B cell (primary cell): ENCODE results near the gene PCDHA1. TPM values are rescaled to one million over a fixed set of nuclear protein-coding genes. Genes with fewer than 3 reads are reported as not detected.

Experiments used
- ATAC-seq: fragments of 200-7000 bp; cut with Tn5 transposase; one replicate; pipeline ENCODE4 v1.10.0; 2021; ENCODE audit warnings: low read depth, mild to moderate bottlenecking, moderate number of reproducible peaks, moderate library complexity
- CTCF ChIA-PET: fragments of 350-600 bp; sonication (Branson Sonifier 250); formaldehyde crosslinking; loops from one replicate; lab custom pipeline; 2021; ENCODE audit warnings: antibody characterized with exemption, inconsistent platforms; lab: Charles Lee
- POLR2A ChIA-PET: fragments of 350-600 bp; sonication (Branson Sonifier 250); formaldehyde crosslinking; loops from one replicate; lab custom pipeline; 2021; ENCODE audit warnings: antibody characterized with exemption; lab: Charles Lee
- DNase-seq: peaks from one replicate; pipeline ENCODE4 v3.0.0; 2013
- H2AFZ ChIP-seq: 2 replicates; pipeline ENCODE4 v1.6.1; 2012; ENCODE audit warnings: mild to moderate bottlenecking, low read depth, low read length; ENCODE audit not compliant: insufficient read depth, poor library complexity, severe bottlenecking
- H3K27ac ChIP-seq, 2 donors: 1 replicate in 1 of 2; 2 replicates in 1 of 2; pipeline ENCODE4 v1.5.1; 2012 to 2013; ENCODE audit warnings: low read length in 2 of 2, mild to moderate bottlenecking in 2 of 2, moderate library complexity in 1 of 2
- H3K27me3 ChIP-seq, 4 experiments: fragments of 200-600 bp in 1 of 4; sonication (generic) in 1 of 4; replicated peaks in 1 of 4; 1 replicate in 2 of 4; 2 replicates in 2 of 4; pipeline versions ENCODE4 v1.6.1 to v1.7.0; 2013 to 2016; ENCODE audit warnings: low read length in 3 of 4, mild to moderate bottlenecking in 2 of 4, mixed read lengths in 1 of 4, moderate library complexity in 1 of 4; ENCODE audit not compliant: insufficient read depth in 4 of 4, control insufficient read depth in 3 of 4; ENCODE audit errors: control extremely low read depth in 1 of 4
- H3K36me3 ChIP-seq, 2 experiments: replicated peaks in 1 of 2; 1 replicate in 1 of 2; 2 replicates in 1 of 2; pipeline versions ENCODE4 v1.6.1 to v1.7.1; 2013; ENCODE audit warnings: low read length in 1 of 2; ENCODE audit not compliant: insufficient read depth in 2 of 2, control insufficient read depth in 1 of 2; ENCODE audit errors: control extremely low read depth in 1 of 2, extremely low read depth in 1 of 2
- H3K4me1 ChIP-seq, 2 donors: fragments of 200-600 bp in 1 of 2; sonication (generic) in 1 of 2; 1 replicate in 1 of 2; 2 replicates in 1 of 2; pipeline versions ENCODE4 v1.5.1 to v1.6.1; 2013 to 2017; ENCODE audit warnings: low read length in 2 of 2; ENCODE audit not compliant: control insufficient read depth in 2 of 2, insufficient read depth in 2 of 2
- H3K4me2 ChIP-seq: replicated peaks from 2 replicates; pipeline ENCODE3; 2012; ENCODE audit warnings: mild to moderate bottlenecking, low read depth, low read length; ENCODE audit not compliant: poor library complexity, severe bottlenecking
- H3K4me3 ChIP-seq, 5 experiments: fragments of 200-600 bp in 1 of 5; sonication (generic) in 1 of 5; 1 replicate in 3 of 5; 2 replicates in 2 of 5; pipeline versions ENCODE4 v1.5.1 to v1.7.0; 2011 to 2016; ENCODE audit warnings: low read length in 4 of 5, mild to moderate bottlenecking in 4 of 5, low read depth in 2 of 5, control low read depth in 1 of 5, moderate library complexity in 1 of 5; ENCODE audit not compliant: insufficient read depth in 1 of 5; ENCODE audit errors: control extremely low read depth in 1 of 5, extremely low read depth in 1 of 5
- H3K79me2 ChIP-seq: fragments of 200-600 bp; sonication (generic); one replicate; pipeline ENCODE4 v1.6.0; 2016; ENCODE audit warnings: low read length; ENCODE audit not compliant: control insufficient read depth, insufficient read depth
- H3K9ac ChIP-seq: fragments of 200-600 bp; sonication (generic); 2 replicates; pipeline ENCODE4 v1.6.1; 2017; ENCODE audit warnings: mild to moderate bottlenecking, low read length, moderate library complexity
- H3K9me3 ChIP-seq, 3 donors: one replicate each; pipeline versions ENCODE4 v1.6.1 to v1.7.1; 2013; ENCODE audit warnings: low read length in 2 of 3; ENCODE audit not compliant: control insufficient read depth in 2 of 3, insufficient read depth in 1 of 3; ENCODE audit errors: control extremely low read depth in 1 of 3
- H4K20me1 ChIP-seq: 2 replicates; pipeline ENCODE4 v1.6.0; 2012; ENCODE audit warnings: mild to moderate bottlenecking, low read length; ENCODE audit not compliant: insufficient read depth, control insufficient read depth, poor library complexity, severe bottlenecking
- H3K27ac Mint-ChIP-seq: one replicate; pipeline ENCODE4 v1.8.0; 2021; ENCODE audit warnings: mixed read lengths
- H3K27me3 Mint-ChIP-seq: one replicate; pipeline ENCODE4 v1.8.0; 2021; ENCODE audit warnings: mixed read lengths
- H3K4me1 Mint-ChIP-seq: one replicate; pipeline ENCODE4 v1.8.0; 2021; ENCODE audit warnings: mixed read lengths
- H3K4me3 Mint-ChIP-seq: one replicate; pipeline ENCODE4 v1.8.0; 2021; ENCODE audit warnings: mixed read lengths
- H3K9me3 Mint-ChIP-seq: one replicate; pipeline ENCODE4 v1.8.0; 2022; ENCODE audit warnings: mixed read lengths; ENCODE audit not compliant: insufficient read depth
- CTCF ChIP-seq: fragments of 200-600 bp; IDR thresholded peaks from one replicate; pipeline ENCODE4 v1.8.0; 2022; ENCODE audit warnings: antibody characterized with exemption, mild to moderate bottlenecking
- EZH2 ChIP-seq: IDR thresholded peaks from 2 replicates; pipeline ENCODE4 v1.6.1; 2012; ENCODE audit warnings: borderline replicate concordance, low read depth, mild to moderate bottlenecking, moderate library complexity, low read length; ENCODE audit not compliant: insufficient read depth, poor library complexity, severe bottlenecking
- WGBS: methylation state at CpG from one replicate; pipeline ENCODE4 v1.1.5; 2013; ENCODE audit warnings: missing lambda C conversion rate; ENCODE audit not compliant: insufficient coverage; 5-methylcytosine and 5-hydroxymethylcytosine counted together
- intact Hi-C: fragments of 100-400 bp; cut with micrococcal nuclease; formaldehyde crosslinking; loops from one replicate; pipeline ENCODE4 v1.10.0; 2022
- polyA plus RNA-seq: library from polyadenylated mRNA; depleted of rRNA; stranded (reverse); fragments of >200 nt; gene quantifications from 2 replicates; pipeline ENCODE4 v1.2.3, GENCODE V29; 2012
- total RNA-seq, 2 donors: library from RNA; stranded (reverse); fragments of 120-200 nt in 1 of 2; gene quantifications; 1 replicate in 1 of 2; 2 replicates in 1 of 2; pipeline versions ENCODE4 v1.2.3 to v1.2.4, GENCODE V29; 2013 to 2022

The PCDHA1 gene
- total and polyA plus RNA-seq, 2 donors (not counting 1 experiment from before 2014, with no cell fraction given) = not detected

GRCh38 chr5:140857177-140857986, 71.4 kb downstream of the PCDHA1 start:
- no peak overlapping the region for H3K9ac ChIP-seq

More at GRCh38 chr5:140857177-140857986, 71.4 kb downstream of the PCDHA1 start:
- Histone ChIP-seq H3K36me3 (no peaks in the 10 kb centered on the region), H3K4me1 (no peaks in the 10 kb centered on the region), H4K20me1 (no peaks in the 10 kb centered on the region), H3K4me3 (no peak overlapping the region), H3K27me3 (peaks cover 0 to 12% (median 5%) of the 10 kb centered on the region in 4 experiments), H3K9me3 (peaks cover 1 to 37% (median 9%) of the 10 kb centered on the region in 3 donors), H2AFZ (no peak overlapping the region), H3K4me2 (no peak overlapping the region), H3K79me2 (no peaks in the 10 kb centered on the region), H3K27ac (no peak overlapping the region)
- ChIA-PET CTCF (no interaction called here), POLR2A (no interaction called here)
- no peaks in the 10 kb centered on the region for H3K4me1 Mint-ChIP-seq
- no peak overlapping the region for H3K4me3 Mint-ChIP-seq
- 64% methylated on average over 94 of the region's 94 CpGs for WGBS
- DNase-seq (no peak), ATAC-seq (no peak)
- peaks cover 8% of the 10 kb centered on the region for H3K27me3 Mint-ChIP-seq
- H3K27ac Mint-ChIP-seq = no peak overlapping the region
- intact Hi-C loops = no loop called here
- H3K9me3 Mint-ChIP-seq = no peaks in the 10 kb centered on the region
- no peak for TF ChIP-seq CTCF
- TF ChIP-seq EZH2 = no peak
